ENCODE measurements around the gene DFFB.

DFFB gene

DNA sequence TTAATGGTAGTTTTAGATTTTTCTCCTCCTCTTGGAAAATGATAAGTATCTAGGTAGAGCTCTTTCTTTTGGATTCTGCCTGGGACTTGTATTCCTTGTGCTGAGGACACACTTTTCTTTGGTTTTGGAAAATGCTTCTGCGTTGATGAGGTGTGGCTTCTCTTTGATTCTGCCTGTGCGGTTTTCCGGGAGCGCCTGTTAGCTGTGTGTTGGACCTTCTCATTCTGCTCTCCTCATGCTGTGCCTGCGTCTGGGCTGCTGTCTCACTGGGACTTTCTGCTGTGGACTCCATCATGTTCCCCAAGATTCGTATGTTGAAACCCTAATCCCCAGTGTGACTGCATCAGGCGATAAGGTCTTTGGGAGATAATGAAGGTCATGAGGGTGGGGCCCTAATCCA, 21.8 kb downstream of the DFFB start:
- TF ChIP-seq POLR2AphosphoS5 (IDR thresholded peaks at IDR 0.05; ENCODE audit: low read depth, low read length) = no peak
- no peak for TF ChIP-seq TAF1 (IDR thresholded peaks at IDR 0.05; ENCODE audit: borderline replicate concordance, insufficient read depth, low read length)
- no peak for TF ChIP-seq FOXP2 (optimal IDR thresholded peaks at IDR 0.05; ENCODE audit: borderline replicate concordance, extremely low read depth, extremely low read length, insufficient read depth)
- TF ChIP-seq SIN3A (IDR thresholded peaks at IDR 0.05; ENCODE audit: borderline replicate concordance, insufficient read depth, low read length) = no peak
- TF ChIP-seq, protein P1, sequence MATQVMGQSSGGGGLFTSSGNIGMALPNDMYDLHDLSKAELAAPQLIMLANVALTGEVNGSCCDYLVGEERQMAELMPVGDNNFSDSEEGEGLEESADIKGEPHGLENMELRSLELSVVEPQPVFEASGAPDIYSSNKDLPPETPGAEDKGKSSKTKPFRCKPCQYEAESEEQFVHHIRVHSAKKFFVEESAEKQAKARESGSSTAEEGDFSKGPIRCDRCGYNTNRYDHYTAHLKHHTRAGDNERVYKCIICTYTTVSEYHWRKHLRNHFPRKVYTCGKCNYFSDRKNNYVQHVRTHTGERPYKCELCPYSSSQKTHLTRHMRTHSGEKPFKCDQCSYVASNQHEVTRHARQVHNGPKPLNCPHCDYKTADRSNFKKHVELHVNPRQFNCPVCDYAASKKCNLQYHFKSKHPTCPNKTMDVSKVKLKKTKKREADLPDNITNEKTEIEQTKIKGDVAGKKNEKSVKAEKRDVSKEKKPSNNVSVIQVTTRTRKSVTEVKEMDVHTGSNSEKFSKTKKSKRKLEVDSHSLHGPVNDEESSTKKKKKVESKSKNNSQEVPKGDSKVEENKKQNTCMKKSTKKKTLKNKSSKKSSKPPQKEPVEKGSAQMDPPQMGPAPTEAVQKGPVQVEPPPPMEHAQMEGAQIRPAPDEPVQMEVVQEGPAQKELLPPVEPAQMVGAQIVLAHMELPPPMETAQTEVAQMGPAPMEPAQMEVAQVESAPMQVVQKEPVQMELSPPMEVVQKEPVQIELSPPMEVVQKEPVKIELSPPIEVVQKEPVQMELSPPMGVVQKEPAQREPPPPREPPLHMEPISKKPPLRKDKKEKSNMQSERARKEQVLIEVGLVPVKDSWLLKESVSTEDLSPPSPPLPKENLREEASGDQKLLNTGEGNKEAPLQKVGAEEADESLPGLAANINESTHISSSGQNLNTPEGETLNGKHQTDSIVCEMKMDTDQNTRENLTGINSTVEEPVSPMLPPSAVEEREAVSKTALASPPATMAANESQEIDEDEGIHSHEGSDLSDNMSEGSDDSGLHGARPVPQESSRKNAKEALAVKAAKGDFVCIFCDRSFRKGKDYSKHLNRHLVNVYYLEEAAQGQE (IDR thresholded peaks at IDR 0.05; ENCODE audit: insufficient read depth in 1 of 2, low read depth in 2 of 2, low read length in 2 of 2) = no peak

GRCh38 chr1:3879787-3880428, 22.6 kb downstream of the DFFB start:
- TF ChIP-seq TAF1 (IDR thresholded peaks at IDR 0.05; ENCODE audit: borderline replicate concordance, insufficient read depth, low read length) (no peak), POLR2AphosphoS5 (IDR thresholded peaks at IDR 0.05; ENCODE audit: low read depth, low read length) (no peak), FOXP2 (optimal IDR thresholded peaks at IDR 0.05; ENCODE audit: borderline replicate concordance, extremely low read depth, extremely low read length, insufficient read depth) (no peak), SIN3A (IDR thresholded peaks at IDR 0.05; ENCODE audit: borderline replicate concordance, insufficient read depth, low read length) (no peak)
- TF ChIP-seq, protein P1 (IDR thresholded peaks at IDR 0.05; ENCODE audit: insufficient read depth in 1 of 2, low read depth in 2 of 2, low read length in 2 of 2) = no peak

- TF ChIP-seq SIN3A (IDR thresholded peaks at IDR 0.05; ENCODE audit: borderline replicate concordance, insufficient read depth, low read length) (no peak), TAF1 (IDR thresholded peaks at IDR 0.05; ENCODE audit: borderline replicate concordance, insufficient read depth, low read length) (no peak), POLR2AphosphoS5 (IDR thresholded peaks at IDR 0.05; ENCODE audit: low read depth, low read length) (no peak), FOXP2 (optimal IDR thresholded peaks at IDR 0.05; ENCODE audit: borderline replicate concordance, extremely low read depth, extremely low read length, insufficient read depth) (no peak)
- TF ChIP-seq, protein P1 (IDR thresholded peaks at IDR 0.05; ENCODE audit: insufficient read depth in 1 of 2, low read depth in 2 of 2, low read length in 2 of 2) = no peak
These were observed 23.3 kb downstream of the DFFB start for GRCh38 chr1:3880429-3881192.

- TF ChIP-seq, protein P1 (IDR thresholded peaks at IDR 0.05; ENCODE audit: insufficient read depth in 1 of 2, low read depth in 2 of 2, low read length in 2 of 2) = no peak
- no peak for TF ChIP-seq SIN3A (IDR thresholded peaks at IDR 0.05; ENCODE audit: borderline replicate concordance, insufficient read depth, low read length)
- no peak for TF ChIP-seq FOXP2 (optimal IDR thresholded peaks at IDR 0.05; ENCODE audit: borderline replicate concordance, extremely low read depth, extremely low read length, insufficient read depth)
- no peak for TF ChIP-seq POLR2AphosphoS5 (IDR thresholded peaks at IDR 0.05; ENCODE audit: low read depth, low read length)
- no peak for TF ChIP-seq TAF1 (IDR thresholded peaks at IDR 0.05; ENCODE audit: borderline replicate concordance, insufficient read depth, low read length)
These were observed 23.9 kb downstream of the DFFB start for GRCh38 chr1:3881193-3881480.
